Panc1 (cell line): Measurements from ENCODE around the gene CYP2S1. TPM values are rescaled to one million over a fixed set of nuclear protein-coding genes. Genes with fewer than 3 reads are reported as not detected.

Experiments used
- ATAC-seq: fragments of 200-7000 bp; cut with Tn5 transposase; 2 replicates; pipeline ENCODE4 v1.9.1; 2020; ENCODE audit warnings: mild to moderate bottlenecking, moderate library complexity
- BruUV-seq: library from RNA; stranded (reverse); fragments of 400-500 nt; replicated peaks from 2 replicates; lab custom pipeline; 2021; lab: Mats Ljungman, UMichigan
- CTCF ChIA-PET: fragments of 300-600 bp; sonication (Branson Sonifier 250); formaldehyde crosslinking; loops from one replicate; lab custom pipeline; 2022; ENCODE audit warnings: antibody characterized with exemption; lab: Charles Lee
- POLR2A ChIA-PET: fragments of 300-600 bp; sonication (Branson Sonifier 250); formaldehyde crosslinking; loops from one replicate; lab custom pipeline; 2022; ENCODE audit warnings: antibody characterized with exemption; lab: Charles Lee
- DNase-seq: peaks from one replicate; pipeline ENCODE4 v3.0.0-alpha.2; 2010; ENCODE audit warnings: low read depth, low spot score
- H3K27ac ChIP-seq: 2 replicates; pipeline ENCODE4 v1.5.1; 2011; ENCODE audit warnings: mild to moderate bottlenecking, low read length, inconsistent platforms
- H3K27me3 ChIP-seq: fragments of 200-500 bp; sonication (Bioruptor generic); 2 replicates; pipeline ENCODE4 v1.6.0; 2014; ENCODE audit warnings: low read length, inconsistent platforms; ENCODE audit not compliant: control insufficient read depth, insufficient read depth
- H3K36me3 ChIP-seq: fragments of 200-500 bp; sonication (Bioruptor generic); 2 replicates; pipeline ENCODE4 v1.5.1; 2014; ENCODE audit warnings: inconsistent platforms, mild to moderate bottlenecking, low read length, moderate library complexity; ENCODE audit not compliant: control insufficient read depth, insufficient read depth
- H3K4me1 ChIP-seq: 2 replicates; pipeline ENCODE4 v1.5.1; 2011; ENCODE audit warnings: inconsistent platforms, mild to moderate bottlenecking, low read length, moderate library complexity; ENCODE audit not compliant: control insufficient read depth, insufficient read depth
- H3K4me3 ChIP-seq, 2 experiments: 2 replicates each; pipeline ENCODE4 v1.5.1; 2011 to 2012; ENCODE audit warnings: low read depth in 2 of 2, low read length in 2 of 2, mild to moderate bottlenecking in 2 of 2, inconsistent platforms in 1 of 2, moderate library complexity in 1 of 2
- H3K9me3 ChIP-seq: fragments of 200-500 bp; sonication (Bioruptor generic); 2 replicates; pipeline ENCODE4 v1.5.1; 2014; ENCODE audit warnings: low read depth, mild to moderate bottlenecking, inconsistent platforms, low read length, moderate library complexity; ENCODE audit not compliant: control insufficient read depth, insufficient read depth
- CTCF ChIP-seq: fragments of 450-650 bp; IDR thresholded peaks from 2 replicates; pipeline ENCODE4 v1.5.1; 2017; ENCODE audit warnings: mild to moderate bottlenecking
- POLR2AphosphoS5 ChIP-seq: IDR thresholded peaks from 2 replicates; pipeline ENCODE4 v1.6.1; 2012; ENCODE audit warnings: mild to moderate bottlenecking, low read depth, low read length, moderate library complexity
- REST ChIP-seq, 2 experiments: IDR thresholded peaks; 2 replicates each; pipeline ENCODE4 v1.6.1; 2011 to 2012; ENCODE audit warnings: low read depth in 2 of 2, control low read depth in 1 of 2, low read length in 1 of 2, mild to moderate bottlenecking in 1 of 2, moderate library complexity in 1 of 2; ENCODE audit not compliant: insufficient read depth in 1 of 2
- SIN3A ChIP-seq: IDR thresholded peaks from 2 replicates; pipeline ENCODE4 v1.6.1; 2012; ENCODE audit warnings: low read depth, mild to moderate bottlenecking, low read length, moderate library complexity, borderline replicate concordance; ENCODE audit not compliant: insufficient read depth
- TCF7L2 ChIP-seq: IDR thresholded peaks from 2 replicates; pipeline ENCODE4 v1.6.1; 2011; ENCODE audit warnings: mild to moderate bottlenecking, low read depth, low read length, inconsistent platforms
- in situ Hi-C: cut with HindIII; loops from 2 replicates; pipeline ENCODE4 v1.10.0; 2016; ENCODE audit warnings: low sequenced_read_pairs, low pct_unique_long_range_greater_than_20kb
- intact Hi-C: fragments of 100-400 bp; cut with micrococcal nuclease; formaldehyde crosslinking; loops from one replicate; pipeline ENCODE4 v1.10.0; 2022; ENCODE audit not compliant: unreplicated experiment
- total RNA-seq: library from RNA; stranded (reverse); gene quantifications from one replicate; pipeline ENCODE4 v1.2.1, GENCODE V29; 2021; ENCODE audit not compliant: unreplicated experiment

Gene CYP2S1
- total RNA-seq, 1 experiment from 2014 or later = 8.5 TPM

DNA sequence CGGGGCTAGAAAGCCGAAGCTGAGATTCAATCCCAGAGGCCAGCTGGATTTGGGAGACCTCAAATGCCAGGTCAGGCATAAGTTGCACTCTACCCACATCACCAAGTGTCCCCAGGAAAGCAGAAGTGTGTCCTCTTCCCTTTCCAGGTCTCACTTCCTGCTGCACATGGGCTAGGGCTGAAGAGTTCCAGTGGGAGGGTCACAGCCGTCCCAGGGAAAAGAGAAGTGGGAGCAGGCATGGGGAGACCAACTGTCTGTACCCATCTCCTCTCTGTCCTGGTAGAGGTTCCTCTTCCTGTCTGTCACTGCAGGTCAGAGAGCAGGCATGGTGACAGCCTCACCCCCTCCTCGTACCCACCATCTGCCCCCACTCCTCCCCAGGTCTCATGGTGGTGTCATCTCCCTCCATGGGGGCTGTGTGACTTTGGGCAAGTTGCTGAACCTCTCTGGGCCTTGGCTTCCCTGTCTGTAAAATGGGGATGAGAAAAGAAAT is 40.8 kb downstream of the CYP2S1 start:
- BruUV-seq = no TSS peak
- H3K27ac ChIP-seq = no peak overlapping the region

DNA sequence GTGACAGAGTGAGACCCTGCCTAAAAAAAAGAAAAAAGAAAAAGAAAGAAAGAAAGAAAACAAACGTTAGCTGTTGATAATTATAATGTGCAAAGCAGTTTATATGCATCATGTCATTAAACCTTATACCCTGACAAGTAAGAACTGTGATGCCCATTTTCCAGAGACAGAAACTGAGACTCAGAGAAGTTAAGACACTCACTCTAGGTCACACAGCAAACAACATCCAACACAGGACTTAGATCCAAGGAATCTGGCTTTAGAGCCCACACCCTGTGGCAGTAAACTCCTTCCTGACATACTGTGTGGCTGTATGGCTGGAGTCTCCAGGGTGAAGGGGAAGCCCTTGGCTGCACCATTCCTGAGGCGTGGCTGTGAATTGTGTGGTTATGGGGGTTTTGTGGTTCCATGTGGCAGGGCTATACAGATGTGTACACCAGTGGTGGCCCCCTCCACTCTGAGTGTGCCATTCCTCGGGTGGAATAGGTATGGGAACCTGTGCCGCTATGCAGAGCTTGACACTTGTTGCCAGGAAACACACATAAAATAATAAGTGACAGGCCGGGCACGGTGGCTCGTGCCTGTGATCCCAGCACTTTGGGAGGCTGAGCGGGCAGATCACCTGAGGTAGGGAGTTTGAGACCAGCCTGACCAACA is 41.6 kb downstream of the CYP2S1 start:
- no peak overlapping the region for H3K4me3 ChIP-seq
- DNase-seq (no peak), ATAC-seq (no peak)
- H3K36me3 ChIP-seq = peaks cover 2% of the 10 kb centered on the region; the same call in 1 of the 2 replicates
- H3K27me3 ChIP-seq = no peaks in the 10 kb centered on the region
- POLR2A ChIA-PET = interaction anchor here (0.5 kb wide), 1 partner anchor 976 kb away, joined by 9 read pairs; no protein-coding TSS in a partner anchor
- intact Hi-C loops = no loop called here
- H3K9me3 ChIP-seq = no peaks in the 10 kb centered on the region
- no TSS peak for BruUV-seq
- CTCF ChIA-PET = no interaction called here
- H3K4me1 ChIP-seq = no peaks in the 10 kb centered on the region
- TF ChIP-seq SIN3A (no peak), REST (IDR thresholded peaks at IDR 0.05; ENCODE audit: insufficient read depth in 1 of 2, low read depth in 2 of 2, low read length in 1 of 2) (no peak), TCF7L2 (no peak), POLR2AphosphoS5 (0 out of 2 replicates have a peak, but pooled peaks have one; percentile 22), CTCF (no peak)
- H3K27ac ChIP-seq = no peak overlapping the region
- in situ Hi-C loops = no loop called here

More for the DNA sequence above, 40.8 kb downstream of the CYP2S1 start:
- intact Hi-C loops (no loop called here), in situ Hi-C loops (no loop called here)
- no peak overlapping the region for H3K4me3 ChIP-seq
- H3K9me3 ChIP-seq = no peaks in the 10 kb centered on the region
- no peaks in the 10 kb centered on the region for H3K27me3 ChIP-seq
- no peak for TF ChIP-seq REST (IDR thresholded peaks at IDR 0.05; ENCODE audit: insufficient read depth in 1 of 2, low read depth in 2 of 2, low read length in 1 of 2)
- no peak for TF ChIP-seq CTCF
- POLR2A ChIA-PET = no interaction called here
- CTCF ChIA-PET = no interaction called here
- H3K36me3 ChIP-seq = peaks cover 2% of the 10 kb centered on the region; the same call in 1 of the 2 replicates
- ATAC-seq (no peak), DNase-seq (no peak)
- H3K4me1 ChIP-seq = peaks cover 3% of the 10 kb centered on the region; the same call in 1 of the 2 replicates
